T-helper 2 cell treated with Interferon-gamma antibody and Interleukin-4, amounts not matched to agents 100 ng/mL and 5 ng/mL, for 36 hours (primary cell): ENCODE results near the gene OR1D2. TPM values are rescaled to one million over a fixed set of nuclear protein-coding genes. Genes with fewer than 3 reads are reported as not detected.
"Not testable (repeated sequence)": the region's sequence is repeated elsewhere in the genome, so short reads cannot be mapped to it uniquely, and the experiment has no call there.

Source experiments
- intact Hi-C: fragments of 100-400 bp; cut with micrococcal nuclease; formaldehyde crosslinking; loops from one replicate; pipeline ENCODE4 v1.15.1; 2023
- total RNA-seq: library from RNA; stranded (reverse); gene quantifications from 2 replicates; pipeline ENCODE4 v1.2.3, GENCODE V29; 2022

OR1D2 gene, protein sequence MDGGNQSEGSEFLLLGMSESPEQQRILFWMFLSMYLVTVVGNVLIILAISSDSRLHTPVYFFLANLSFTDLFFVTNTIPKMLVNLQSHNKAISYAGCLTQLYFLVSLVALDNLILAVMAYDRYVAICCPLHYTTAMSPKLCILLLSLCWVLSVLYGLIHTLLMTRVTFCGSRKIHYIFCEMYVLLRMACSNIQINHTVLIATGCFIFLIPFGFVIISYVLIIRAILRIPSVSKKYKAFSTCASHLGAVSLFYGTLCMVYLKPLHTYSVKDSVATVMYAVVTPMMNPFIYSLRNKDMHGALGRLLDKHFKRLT
- total RNA-seq: not detected in 2 replicates

DNA sequence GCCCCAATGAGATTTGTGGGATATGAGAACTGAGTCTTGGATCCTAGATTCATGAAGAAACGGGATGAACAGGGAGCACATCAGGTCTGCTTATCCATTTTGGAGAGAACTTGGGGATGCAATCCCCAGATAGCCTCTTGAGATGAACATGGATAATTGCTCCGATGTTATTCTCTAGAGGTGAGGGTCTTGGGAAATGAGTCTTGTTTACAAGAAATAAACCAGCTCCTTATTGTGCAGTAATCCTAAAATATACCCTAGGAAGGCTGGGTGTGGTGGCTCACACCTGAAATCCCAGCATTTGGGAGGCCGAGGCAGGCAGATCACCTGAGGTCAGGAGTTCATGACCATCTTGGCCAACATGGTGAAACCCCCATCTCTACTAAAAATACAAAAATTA is at the start of gene OR1D2:
TSS of gene OR1D2 (minus strand) at position 101 of the 400 bp plus-strand sequence. CDS start 11,426 bp downstream, outside the sequence.
- intact Hi-C loops: no loop called here

DNA sequence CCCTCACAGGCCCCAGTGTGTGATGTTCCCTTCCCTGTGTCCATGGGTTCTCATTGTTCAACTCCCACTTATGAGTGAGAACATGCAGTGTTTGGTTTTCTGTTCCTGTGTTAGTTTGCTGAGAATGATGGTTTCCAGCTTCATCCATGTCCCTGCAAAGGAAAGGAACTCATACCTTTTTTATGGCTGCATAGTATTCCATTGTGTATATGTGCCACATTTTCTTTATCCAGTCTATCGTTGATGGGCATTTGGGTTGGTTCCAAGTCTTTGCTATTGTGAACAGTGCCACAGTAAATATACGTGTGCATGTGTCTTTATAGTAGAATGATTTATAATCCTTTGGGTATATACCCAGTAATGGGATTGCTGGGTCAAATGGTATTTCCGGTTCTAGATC is 33.3 kb upstream of the OR1D2 start:
- intact Hi-C loops: not testable (repeated sequence)

DNA sequence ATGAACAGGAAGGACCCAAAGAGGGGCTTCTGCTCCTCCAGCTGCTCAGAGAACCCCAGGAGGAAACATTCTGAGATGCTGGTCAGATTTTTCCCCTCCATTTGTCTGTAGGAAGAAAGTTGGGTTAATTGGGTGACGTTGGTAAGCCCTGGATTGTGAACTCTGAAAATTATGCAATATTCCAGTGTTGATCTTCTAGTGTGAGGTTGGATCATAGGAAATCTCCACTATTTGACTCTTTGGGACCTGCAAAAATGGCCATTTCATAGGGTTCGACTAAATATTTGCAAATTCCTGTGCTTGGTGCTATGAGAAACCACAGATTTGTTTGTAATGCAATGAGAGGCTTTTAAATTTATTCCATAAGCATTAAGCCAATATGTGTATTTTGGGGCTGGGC is 23.2 kb upstream of the OR1D2 start, which contains the start of gene OR1G1:
TSS of gene OR1G1 (minus strand) at position 101 of the 400 bp plus-strand sequence. CDS start at position 101, 0 bp downstream.
- intact Hi-C loops: no loop called here

DNA sequence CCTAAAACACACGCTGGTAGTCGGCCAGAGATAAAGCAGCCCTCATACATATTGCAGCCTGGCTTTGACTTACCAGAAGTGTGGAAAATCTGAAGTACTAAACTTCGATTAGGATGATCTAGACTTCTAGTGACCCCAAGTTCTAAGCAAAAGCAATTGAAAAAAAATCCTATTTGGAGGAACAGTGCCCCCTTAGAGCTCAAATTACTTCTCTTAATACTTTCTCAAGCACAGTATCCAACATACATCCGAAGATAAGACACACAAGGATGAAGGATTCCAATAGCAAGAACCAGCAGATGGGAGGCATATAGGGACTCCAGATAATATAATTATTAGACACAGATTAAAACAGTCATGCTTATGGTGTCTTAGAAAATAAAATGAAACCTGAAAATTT is 30.4 kb downstream of the OR1D2 start:
- intact Hi-C loops: not testable (repeated sequence)

DNA sequence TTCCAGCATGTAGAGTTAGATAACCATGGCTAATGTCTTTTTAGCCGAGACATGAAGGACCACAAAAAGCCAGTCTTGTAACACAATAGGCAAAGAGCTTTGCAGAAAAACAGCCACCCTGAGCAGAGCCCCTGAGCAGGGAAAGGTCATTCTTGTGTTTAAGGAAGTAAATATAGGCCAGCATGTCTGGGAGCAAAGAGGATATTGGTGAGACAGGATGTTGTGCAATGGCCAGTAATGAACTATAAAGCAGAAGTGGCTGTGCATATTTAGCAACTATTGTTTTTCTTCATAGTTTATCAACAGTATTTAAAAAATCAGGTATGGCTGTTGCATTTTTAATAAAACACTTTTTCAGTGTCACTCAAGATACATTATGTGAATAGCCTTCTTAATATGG is 39.0 kb downstream of the OR1D2 start:
- intact Hi-C loops: not testable (repeated sequence)

DNA sequence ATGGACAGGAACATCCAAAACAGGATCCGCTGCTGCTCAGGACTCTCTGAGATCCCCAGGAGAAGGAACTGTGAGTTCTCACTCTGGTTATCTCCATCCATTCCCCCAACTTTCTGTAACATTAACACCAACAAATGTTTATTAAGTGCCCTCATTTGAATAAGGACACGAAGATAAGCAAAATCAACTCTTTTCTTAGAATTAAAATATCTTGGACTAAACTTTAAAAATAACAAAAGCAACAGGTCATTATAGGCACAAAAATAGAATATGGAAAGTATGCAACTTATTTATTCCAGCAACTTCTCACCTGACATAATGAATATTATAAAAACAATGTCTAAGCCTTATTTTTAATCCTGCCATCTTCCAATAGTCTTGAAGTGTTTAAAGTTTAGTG is 40.7 kb downstream of the OR1D2 start, which contains the start of gene OR1D5:
TSS of gene OR1D5 (minus strand) at position 101 of the 400 bp plus-strand sequence. CDS start at position 101, 0 bp downstream.
- intact Hi-C loops: not testable (repeated sequence)

DNA sequence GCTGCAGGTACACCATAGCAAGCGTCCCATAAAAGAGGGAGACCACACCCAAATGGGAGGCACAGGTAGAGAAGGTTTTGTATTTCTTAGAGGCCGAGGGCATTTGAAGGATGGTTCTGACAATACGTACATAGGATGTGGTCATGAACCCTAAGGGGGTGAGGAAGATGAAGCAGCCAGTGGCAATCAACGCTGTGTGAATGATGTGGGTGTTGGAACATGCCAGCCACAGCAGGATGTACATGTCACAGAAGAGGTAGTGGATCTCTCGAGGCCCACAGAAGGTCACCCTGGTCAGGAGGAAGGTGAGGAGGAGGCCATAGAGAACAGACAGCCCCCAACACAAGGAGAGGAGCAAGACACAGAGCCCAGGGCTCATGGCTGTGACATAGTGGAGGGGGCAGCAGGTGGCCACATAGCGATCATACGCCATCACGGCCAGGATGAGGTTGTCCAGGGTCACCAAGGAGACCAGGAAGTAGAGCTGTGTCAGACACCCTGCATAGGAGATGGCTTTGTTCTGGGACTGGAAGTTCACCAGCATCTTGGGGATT is 41.3 kb downstream of the OR1D2 start:
- intact Hi-C loops: not testable (repeated sequence)

DNA sequence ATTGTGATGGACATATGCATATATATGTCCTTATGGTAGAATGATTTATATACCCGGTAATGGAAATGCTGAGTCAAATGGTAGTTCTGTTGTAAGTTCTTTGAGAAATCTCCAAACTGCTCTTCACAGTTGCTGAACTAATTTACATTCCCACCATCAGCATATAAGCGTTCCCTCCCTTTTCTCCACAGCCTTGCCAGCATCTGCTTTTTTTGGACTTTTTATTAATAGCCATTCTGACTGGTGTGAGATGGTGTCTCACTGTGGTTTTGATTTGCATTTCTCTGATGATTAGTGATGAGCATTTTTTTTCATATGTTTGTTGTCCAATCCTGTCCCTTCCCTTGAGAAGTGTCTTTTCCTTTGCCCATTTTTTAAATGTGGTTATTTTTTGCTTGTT is 49.4 kb downstream of the OR1D2 start:
- intact Hi-C loops: not testable (repeated sequence)

DNA sequence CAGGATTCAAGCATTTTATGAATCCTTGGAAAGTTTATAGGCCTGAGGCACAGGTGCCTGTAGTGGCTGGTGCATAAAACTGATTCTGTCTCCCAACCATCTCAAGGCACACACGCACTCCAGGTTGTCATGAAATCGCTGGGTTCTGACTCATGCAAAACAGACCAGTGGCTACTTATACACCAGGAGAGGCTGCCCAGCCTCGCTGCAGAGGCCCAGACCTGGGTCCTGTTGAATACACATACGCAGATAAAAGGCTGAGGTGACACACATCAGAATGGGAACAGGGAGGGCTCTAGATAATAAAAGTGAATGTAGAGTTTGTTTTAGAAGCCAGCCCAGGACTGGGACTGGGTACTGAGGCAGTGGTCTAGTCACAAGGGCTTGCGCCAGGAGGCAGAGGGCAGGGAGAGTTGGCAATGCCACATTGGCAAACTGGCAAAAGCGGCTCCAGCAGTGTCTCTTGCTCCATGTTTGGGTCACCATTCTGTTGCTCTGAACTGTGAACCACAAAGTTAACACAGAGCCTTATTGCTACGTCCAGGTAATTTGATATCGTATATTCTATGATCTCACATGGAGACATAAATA is 54.4 kb downstream of the OR1D2 start:
- intact Hi-C loops: loop anchor here (5.0 kb wide), 1 partner anchor 598 kb away; no protein-coding TSS in a partner anchor

DNA sequence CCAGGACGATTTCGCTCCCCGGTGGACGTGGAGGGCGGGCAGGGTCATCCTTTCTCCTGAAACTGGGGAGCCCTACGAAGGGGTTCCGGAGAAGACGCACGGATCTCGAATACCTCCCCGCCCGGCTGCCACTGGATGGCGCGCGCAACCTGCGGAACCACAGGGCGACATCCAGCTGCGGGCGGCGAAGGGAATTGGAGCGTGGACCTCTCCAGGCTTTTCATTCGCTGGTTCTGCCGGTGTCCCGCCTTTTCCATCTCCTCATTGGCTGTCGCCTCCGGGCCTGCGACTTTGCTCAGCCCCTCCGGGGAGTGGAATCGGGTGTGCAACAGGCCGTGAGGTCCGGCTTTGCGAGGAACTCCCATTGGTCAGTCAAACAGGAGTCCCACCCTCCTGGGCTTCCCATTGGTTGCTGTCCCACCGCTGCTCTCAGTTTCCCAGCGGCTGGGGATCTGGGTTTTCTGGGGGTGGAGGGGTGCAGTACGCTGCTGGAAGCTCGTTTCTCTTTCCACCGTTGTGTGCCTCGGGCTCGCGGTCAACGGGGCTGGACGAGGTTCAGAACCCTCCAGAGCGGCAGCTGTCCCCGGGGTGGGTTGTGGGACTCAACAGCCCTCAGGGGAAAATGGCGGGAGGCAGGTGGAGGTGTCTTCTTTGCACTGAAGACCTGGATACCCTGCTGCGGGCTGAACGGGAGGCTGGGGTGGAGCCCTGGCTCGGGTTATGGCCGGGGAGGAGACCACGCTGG is 55.3 kb downstream of the OR1D2 start:
- intact Hi-C loops: loop anchor here (5.0 kb wide), 1 partner anchor 598 kb away; no protein-coding TSS in a partner anchor

DNA sequence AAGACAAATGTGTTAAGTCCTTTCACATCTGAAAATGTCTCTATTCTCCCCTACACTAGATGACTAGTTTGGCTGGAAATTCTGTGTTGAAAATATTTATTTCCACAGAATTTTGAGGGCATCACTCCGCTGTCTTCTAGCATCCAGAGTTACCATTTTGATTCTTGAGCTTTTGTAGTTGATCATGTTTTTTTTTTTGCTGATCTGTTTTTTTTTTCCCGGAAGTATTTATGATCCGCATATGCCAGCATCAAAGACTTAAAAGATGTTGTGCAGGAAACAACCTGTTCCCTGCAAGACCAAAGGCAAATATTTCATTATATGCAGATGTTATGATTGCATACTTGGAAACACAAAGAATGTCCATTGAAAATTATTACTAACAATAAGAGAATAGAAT is 57.5 kb downstream of the OR1D2 start:
- intact Hi-C loops: loop anchor here (5.0 kb wide), 1 partner anchor 601 kb away; no protein-coding TSS in a partner anchor

DNA sequence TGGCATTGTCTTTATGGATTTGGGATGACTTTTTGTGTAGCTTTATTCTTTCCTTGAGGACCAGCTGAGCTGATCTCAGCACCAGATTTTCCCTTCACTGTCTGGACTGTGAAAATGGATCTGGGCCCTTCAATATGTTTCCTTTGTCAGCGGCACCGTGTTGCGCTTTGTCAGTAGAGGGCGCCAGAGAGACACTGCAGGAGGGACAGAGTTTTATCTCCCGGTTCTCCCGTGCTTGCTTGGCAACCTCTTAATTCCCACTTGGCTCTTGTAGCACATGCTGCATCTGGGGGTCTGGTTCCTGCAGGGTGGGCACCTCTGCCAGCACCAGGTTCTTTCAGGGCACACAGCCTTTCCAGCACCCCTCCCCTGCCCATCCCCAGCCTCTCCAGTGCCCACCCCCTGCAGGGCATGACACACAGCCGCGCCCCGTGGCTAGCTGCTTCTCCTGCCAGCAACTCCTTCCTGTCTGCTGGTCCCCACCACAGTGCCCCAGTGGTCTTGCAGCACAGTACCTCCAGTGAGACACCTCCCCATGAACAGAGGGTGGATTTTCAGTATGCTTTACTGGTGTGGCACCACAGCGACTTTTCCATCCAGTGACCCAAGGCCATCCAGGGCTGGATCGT is 60.4 kb downstream of the OR1D2 start:
- intact Hi-C loops: no loop called here

DNA sequence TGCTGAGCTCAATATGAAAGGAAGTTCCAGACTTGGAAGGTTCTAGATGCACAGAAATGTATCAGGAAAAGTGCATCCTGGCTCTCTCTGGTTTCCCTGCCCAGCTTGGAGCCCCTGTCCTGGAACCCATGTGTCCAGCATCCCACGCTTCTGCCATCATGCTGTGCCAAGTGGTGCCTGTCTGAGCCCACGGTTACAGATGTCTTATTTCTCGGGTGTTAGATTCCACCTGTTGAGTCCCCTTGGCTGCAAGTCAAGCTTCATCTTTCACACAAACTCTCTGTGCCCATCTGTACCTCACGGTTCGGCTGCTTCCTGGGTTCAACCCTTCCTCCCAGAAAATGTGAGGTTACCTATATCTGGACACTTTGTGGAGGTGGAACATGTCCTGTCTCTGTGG is 63.3 kb downstream of the OR1D2 start:
- intact Hi-C loops: no loop called here

DNA sequence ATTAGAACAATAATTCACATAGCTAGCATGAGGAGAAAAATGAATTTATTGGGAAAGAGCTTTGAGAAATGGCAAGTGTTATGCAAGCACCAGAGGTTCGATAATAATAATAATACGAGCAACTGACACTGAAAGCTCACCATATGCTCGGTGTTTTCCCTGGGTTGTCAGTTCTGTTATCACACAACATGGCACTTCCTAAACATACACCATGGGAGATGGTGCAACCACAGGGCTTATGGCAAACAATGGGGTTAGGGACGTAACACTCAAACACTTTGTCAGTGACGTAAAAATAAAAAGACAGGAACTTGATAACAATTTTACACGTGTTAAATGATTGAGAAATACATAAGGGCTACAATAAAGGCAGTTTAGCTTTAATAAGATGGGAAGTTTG is 64.5 kb downstream of the OR1D2 start:
- intact Hi-C loops: no loop called here

DNA sequence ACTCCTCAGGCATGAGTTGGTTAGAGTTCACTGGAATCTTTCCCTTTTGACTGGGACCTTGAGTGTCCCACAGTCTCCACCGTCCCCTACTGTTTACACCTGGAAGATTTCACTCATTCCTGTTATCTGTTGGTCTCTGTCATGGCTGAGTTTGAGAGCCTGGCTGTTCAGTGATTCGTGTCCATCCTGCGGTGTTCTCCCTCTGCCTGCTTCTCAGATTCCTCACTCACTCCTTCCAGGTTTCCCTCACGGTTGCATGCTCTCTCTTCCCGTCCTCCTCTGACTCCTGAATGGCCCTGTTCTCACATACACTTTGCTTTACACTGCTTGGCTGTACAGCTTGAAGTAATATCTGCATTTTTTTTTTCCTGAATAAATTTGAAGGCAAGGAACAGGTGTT is 65.3 kb downstream of the OR1D2 start:
- intact Hi-C loops: no loop called here

Other genes starting within 250 kb of the OR1D2 start
- gene OR1D5, start 40.8 kb downstream of the OR1D2 start, total RNA-seq: not detected in 2 replicates
- not detected in 2 replicates for gene OR1G1, start 23.1 kb upstream of the OR1D2 start, total RNA-seq
- not detected in 2 replicates for gene OR1A2, start 93.1 kb upstream of the OR1D2 start, total RNA-seq
- gene OR1A1, start 103.2 kb upstream of the OR1D2 start, total RNA-seq: 0.07 TPM in 1 of 2 replicates, not detected in the other
- gene OR3A1, start 193.9 kb upstream of the OR1D2 start, total RNA-seq: 0.11 TPM in 1 of 2 replicates, not detected in the other